Choroid plexus epithelial cell (primary cell): ENCODE results near the gene TIMELESS.

Experiments used
- DNase-seq: peaks from one replicate; pipeline ENCODE4 v3.0.0-alpha.2; 2010; ENCODE audit warnings: low read depth
- H3K4me3 ChIP-seq: 2 replicates; pipeline ENCODE4 v1.5.1; 2011; ENCODE audit warnings: low read depth, mild to moderate bottlenecking, control low read depth, low read length, moderate library complexity
- TF ChIP-seq, protein P1 (sequence below): conservative IDR thresholded peaks from 2 replicates; pipeline ENCODE4 v1.5.1; 2011; ENCODE audit warnings: low read depth, mild to moderate bottlenecking, control low read depth, inconsistent platforms, low read length, moderate library complexity

Gene TIMELESS

DNA sequence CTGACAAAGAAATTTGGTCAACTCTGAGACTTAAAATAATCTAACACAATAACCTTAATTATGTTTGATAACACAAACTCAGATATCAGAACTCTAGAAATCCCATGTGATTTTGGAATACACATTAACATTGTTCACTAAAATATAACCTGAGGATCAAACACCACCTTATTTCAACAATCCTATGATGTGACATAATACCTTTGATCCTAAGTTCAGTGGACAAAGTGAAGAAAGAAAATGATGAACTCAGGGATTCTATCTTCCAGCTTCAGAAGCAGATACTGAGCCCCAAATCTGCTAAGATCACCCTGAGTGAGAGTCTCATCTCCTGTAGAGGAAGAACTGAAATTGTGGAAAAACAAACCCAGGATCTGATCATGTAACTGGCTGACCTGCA lies 50.9 kb downstream of the TIMELESS start:
- TF ChIP-seq, protein P1, sequence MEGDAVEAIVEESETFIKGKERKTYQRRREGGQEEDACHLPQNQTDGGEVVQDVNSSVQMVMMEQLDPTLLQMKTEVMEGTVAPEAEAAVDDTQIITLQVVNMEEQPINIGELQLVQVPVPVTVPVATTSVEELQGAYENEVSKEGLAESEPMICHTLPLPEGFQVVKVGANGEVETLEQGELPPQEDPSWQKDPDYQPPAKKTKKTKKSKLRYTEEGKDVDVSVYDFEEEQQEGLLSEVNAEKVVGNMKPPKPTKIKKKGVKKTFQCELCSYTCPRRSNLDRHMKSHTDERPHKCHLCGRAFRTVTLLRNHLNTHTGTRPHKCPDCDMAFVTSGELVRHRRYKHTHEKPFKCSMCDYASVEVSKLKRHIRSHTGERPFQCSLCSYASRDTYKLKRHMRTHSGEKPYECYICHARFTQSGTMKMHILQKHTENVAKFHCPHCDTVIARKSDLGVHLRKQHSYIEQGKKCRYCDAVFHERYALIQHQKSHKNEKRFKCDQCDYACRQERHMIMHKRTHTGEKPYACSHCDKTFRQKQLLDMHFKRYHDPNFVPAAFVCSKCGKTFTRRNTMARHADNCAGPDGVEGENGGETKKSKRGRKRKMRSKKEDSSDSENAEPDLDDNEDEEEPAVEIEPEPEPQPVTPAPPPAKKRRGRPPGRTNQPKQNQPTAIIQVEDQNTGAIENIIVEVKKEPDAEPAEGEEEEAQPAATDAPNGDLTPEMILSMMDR, result no peak
- H3K4me3 ChIP-seq, result no peak overlapping the region
- no peak for DNase-seq

DNA sequence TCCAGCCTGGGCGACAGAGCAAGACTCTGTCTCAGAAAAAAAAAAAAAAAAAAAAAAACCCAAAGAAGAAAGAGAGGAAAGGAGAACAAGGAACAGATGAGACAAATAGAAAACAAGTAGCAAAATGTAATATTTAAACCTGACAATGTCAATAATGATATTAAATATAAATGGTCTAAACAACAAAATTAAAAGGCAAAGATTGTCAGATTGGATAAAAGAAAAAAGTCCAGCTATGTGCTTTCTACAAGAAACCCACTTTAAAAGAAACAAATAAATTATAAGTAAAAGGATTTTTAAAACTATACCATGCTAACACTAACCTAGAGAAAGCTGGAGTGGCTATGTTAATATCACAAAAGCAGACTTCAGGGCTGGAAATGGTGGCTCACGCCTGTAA lies 56.9 kb downstream of the TIMELESS start:
- TF ChIP-seq, protein P1, result no peak
- no peak for DNase-seq

DNA sequence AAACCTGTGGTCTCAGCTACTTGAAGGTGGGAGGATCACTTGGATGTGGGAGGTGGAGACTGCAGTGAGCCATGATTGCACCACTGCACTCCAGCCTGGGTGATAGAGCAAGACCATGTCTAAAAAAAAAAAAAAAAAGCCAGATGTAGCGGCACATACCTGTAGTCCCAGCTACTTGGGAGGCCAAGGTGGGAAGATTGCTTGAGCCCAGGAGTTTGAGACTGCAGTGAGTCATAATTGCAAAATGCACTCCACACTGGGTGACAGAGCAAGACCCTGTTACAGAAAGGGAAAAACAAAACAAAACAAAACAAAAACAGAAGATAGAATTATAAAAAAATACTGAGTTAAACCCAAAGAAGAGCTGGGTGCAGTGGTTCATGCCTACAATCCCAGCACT lies 57.5 kb downstream of the TIMELESS start:
- TF ChIP-seq, protein P1, result no peak
- DNase-seq, result no peak
- no peak overlapping the region for H3K4me3 ChIP-seq

More for the DNA sequence above, 56.9 kb downstream of the TIMELESS start:
- H3K4me3 ChIP-seq, result no peak overlapping the region

DNA sequence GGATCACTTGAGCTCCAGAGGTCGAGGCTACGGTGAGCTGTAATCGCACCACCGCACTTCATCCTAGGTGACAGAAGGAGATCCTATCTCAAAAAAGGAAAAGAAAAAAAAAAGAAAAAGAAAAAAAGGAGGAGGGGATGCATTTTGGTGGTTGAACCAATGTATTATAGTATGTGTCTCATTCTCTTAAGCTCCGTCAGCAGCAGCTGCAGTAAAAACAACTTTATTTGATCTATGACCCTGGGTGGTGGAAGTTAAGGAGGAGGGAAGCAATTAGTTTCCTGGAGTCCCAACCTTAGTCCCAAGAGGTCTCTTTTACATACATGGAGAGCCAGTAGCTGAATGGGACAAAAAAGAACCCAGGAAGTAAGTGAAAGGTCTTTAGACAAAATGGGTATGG lies 59.8 kb downstream of the TIMELESS start:
- TF ChIP-seq, protein P1, result no peak
- DNase-seq, result peak; percentile 3
- H3K4me3 ChIP-seq, result no peak overlapping the region

DNA sequence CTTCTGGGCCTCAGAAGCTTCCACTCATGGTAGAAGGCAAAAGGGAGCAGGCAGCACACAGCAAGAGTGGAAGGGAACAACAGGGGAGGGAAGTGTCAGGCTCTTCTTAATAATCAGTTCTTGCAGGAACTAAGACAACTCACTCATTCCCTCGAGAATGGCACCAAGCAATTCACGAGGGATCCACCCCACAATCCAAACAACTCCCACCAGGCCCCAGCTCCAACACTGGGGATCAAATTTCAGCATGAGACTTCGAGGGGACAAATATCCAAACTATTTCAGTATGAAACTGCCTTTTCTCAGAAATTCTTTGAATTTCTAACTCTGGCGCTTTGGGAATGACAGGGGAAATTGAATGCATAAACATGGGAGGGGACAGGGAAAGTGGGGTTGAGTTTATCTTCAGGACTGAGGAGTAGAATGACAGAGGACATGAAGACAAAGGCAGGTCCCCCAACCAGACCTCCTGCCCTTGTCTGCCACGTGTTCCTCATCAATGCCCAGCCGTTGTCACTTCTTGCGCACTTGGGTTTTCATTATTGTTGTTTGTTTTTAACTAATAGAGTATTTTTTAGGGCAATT lies 62.0 kb downstream of the TIMELESS start:
- DNase-seq, result peak; percentile 63
- TF ChIP-seq, protein P1, result no peak
- no peak overlapping the region for H3K4me3 ChIP-seq

DNA sequence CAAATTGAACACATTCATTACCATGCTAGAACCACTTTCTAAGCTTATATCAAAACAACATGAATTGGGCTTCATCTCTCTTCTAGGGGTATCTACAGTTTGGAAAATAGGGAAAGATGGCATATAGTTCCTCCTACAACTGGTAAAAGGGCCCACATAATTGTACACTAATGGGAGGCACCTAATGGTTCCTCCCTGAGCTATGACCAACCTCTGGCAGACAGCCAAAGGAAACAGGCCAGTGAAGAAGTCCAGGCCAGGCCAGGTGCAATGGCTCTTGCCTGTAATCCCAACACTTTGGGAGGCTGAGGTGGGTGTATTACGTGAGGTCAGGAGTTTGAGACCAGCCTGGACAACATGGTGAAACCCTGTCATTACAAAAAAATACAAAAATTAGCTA lies 63.4 kb downstream of the TIMELESS start:
- TF ChIP-seq, protein P1, result no peak
- peak; percentile 16 for DNase-seq
- no peak overlapping the region for H3K4me3 ChIP-seq

DNA sequence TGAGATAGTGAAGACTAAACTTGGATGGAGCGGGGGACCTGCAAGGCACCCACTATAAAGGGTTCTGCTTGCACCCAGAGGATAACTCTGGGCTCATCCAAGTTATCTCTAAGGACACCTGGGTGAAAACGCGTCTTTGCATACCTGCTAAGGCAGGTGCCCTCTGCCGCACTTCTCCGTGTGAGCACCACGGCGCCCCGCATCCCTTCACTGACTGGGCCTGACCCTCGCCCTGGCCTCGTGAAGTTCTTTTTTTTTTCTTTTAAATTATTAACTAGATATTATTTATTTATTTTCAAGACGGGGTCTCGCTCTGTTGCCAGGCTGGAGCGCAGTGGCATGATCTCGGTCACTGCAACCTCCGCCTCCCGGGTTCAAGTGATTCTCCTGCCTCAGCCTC lies 66.6 kb downstream of the TIMELESS start:
- TF ChIP-seq, protein P1, result no peak
- DNase-seq, result no peak
- no peak overlapping the region for H3K4me3 ChIP-seq
